GM23248 (cell line): Measurements from ENCODE around the gene FAM227B. TPM values are rescaled to one million over a fixed set of nuclear protein-coding genes. Genes with fewer than 3 reads are reported as not detected.
"Not testable (repeated sequence)": the region's sequence is repeated elsewhere in the genome, so short reads cannot be mapped to it uniquely, and the experiment has no call there.

ENCODE experiments used
- DNase-seq: peaks from one replicate; pipeline ENCODE4 v3.0.0-alpha.2; 2015
- H2AFZ ChIP-seq: fragments of 200-600 bp; sonication (generic); 2 replicates; pipeline ENCODE4 v1.6.1; 2016; ENCODE audit warnings: antibody characterized with exemption
- H3F3A ChIP-seq: fragments of 200-600 bp; sonication (generic); 2 replicates; pipeline ENCODE4 v1.6.1; 2016; ENCODE audit warnings: mild to moderate bottlenecking, antibody characterized with exemption, mixed run types; ENCODE audit not compliant: insufficient read depth
- H3K27ac ChIP-seq: fragments of 200-600 bp; sonication (generic); 2 replicates; pipeline ENCODE4 v1.5.1; 2016; ENCODE audit warnings: mild to moderate bottlenecking
- H3K27me3 ChIP-seq: fragments of 200-600 bp; sonication (generic); replicated peaks from 2 replicates; pipeline ENCODE4 v1.6.1; 2016; ENCODE audit warnings: mild to moderate bottlenecking; ENCODE audit not compliant: insufficient read depth
- H3K36me3 ChIP-seq: fragments of 200-600 bp; sonication (generic); 2 replicates; pipeline ENCODE4 v1.6.1; 2016; ENCODE audit warnings: low read depth, mild to moderate bottlenecking
- H3K4me1 ChIP-seq: fragments of 200-600 bp; sonication (generic); 2 replicates; pipeline ENCODE4 v1.6.1; 2016; ENCODE audit warnings: mild to moderate bottlenecking; ENCODE audit not compliant: insufficient read depth
- H3K4me2 ChIP-seq: fragments of 200-600 bp; sonication (generic); one replicate; pipeline ENCODE4 v1.6.1; 2016; ENCODE audit warnings: mild to moderate bottlenecking; ENCODE audit not compliant: unreplicated experiment
- H3K4me3 ChIP-seq: fragments of 200-600 bp; sonication (generic); 2 replicates; pipeline ENCODE4 v1.5.1; 2016; ENCODE audit warnings: mild to moderate bottlenecking
- H3K79me2 ChIP-seq: fragments of 200-600 bp; sonication (generic); 2 replicates; pipeline ENCODE4 v1.6.1; 2016; ENCODE audit warnings: mild to moderate bottlenecking; ENCODE audit not compliant: insufficient read depth
- H3K9ac ChIP-seq: fragments of 200-600 bp; sonication (generic); 2 replicates; pipeline ENCODE4 v1.6.1; 2016; ENCODE audit warnings: mild to moderate bottlenecking
- H3K9me2 ChIP-seq: fragments of 200-600 bp; sonication (generic); 2 replicates; pipeline ENCODE4 v1.6.1; 2016; ENCODE audit warnings: mixed run types, mild to moderate bottlenecking, moderate library complexity; ENCODE audit not compliant: insufficient read depth
- H3K9me3 ChIP-seq: fragments of 200-600 bp; sonication (generic); one replicate; pipeline ENCODE4 v1.6.1; 2017; ENCODE audit warnings: low read depth
- H4K20me1 ChIP-seq: fragments of 200-600 bp; sonication (generic); 2 replicates; pipeline ENCODE4 v1.6.0; 2016; ENCODE audit not compliant: insufficient read depth
- EZH2 ChIP-seq: fragments of 200-600 bp; sonication (generic); IDR thresholded peaks from 2 replicates; pipeline ENCODE4 v1.6.1; 2018; ENCODE audit warnings: antibody characterized with exemption, mild to moderate bottlenecking; ENCODE audit not compliant: insufficient read depth, poor library complexity, severe bottlenecking
- EZH2phosphoT487 ChIP-seq: fragments of 200-600 bp; sonication (generic); IDR thresholded peaks from 2 replicates; pipeline ENCODE4 v1.6.1; 2018; ENCODE audit warnings: antibody characterized with exemption, moderate library complexity, mild to moderate bottlenecking, low read depth; ENCODE audit not compliant: insufficient read depth
- WGBS, 2 experiments: methylation state at CpG; one replicate each; pipeline ENCODE4 v1.1.6; 2015 to 2017; ENCODE audit warnings: low lambda C conversion rate in 2 of 2, low coverage in 1 of 2; ENCODE audit errors: missing lambda C conversion rate in 2 of 2; 5-methylcytosine and 5-hydroxymethylcytosine counted together
- in situ Hi-C: fragments of 300-500 bp; cut with MboI; formaldehyde crosslinking; loops from 2 replicates; pipeline ENCODE4 v1.15.0; 2020
- polyA plus RNA-seq: library from polyadenylated mRNA; unstranded; fragments of >200 nt; fragmentation: Nextera tagmentation; extraction: Ambion mirVana; gene quantifications from 2 replicates; pipeline ENCODE4 v1.2.1, GENCODE V29; 2016
- total RNA-seq: library from RNA; depleted of rRNA; stranded (reverse); fragments of >200 nt; shearing (Covaris generic); gene quantifications from 2 replicates; pipeline ENCODE4 v1.2.3, GENCODE V29; 2014

FAM227B gene
- total and polyA plus RNA-seq, 2 experiments from 2014 or later = 4.4 to 10.0 TPM

- no peak overlapping the region for H2AFZ ChIP-seq
- H3K27me3 ChIP-seq = no peaks in the 10 kb centered on the region
- no peaks in the 10 kb centered on the region for H3K9me3 ChIP-seq
- H4K20me1 ChIP-seq = no peaks in the 10 kb centered on the region
- in situ Hi-C loops = no loop called here
- H3K9me2 ChIP-seq = no peaks in the 10 kb centered on the region
- peaks cover 91% of the 10 kb centered on the region for H3F3A ChIP-seq
- peaks cover 42% of the 10 kb centered on the region for H3K36me3 ChIP-seq
- H3K9ac ChIP-seq = no peak overlapping the region
- H3K79me2 ChIP-seq = peaks cover 95% of the 10 kb centered on the region
- H3K4me3 ChIP-seq = 0 out of 2 replicates have a peak overlapping the region, but pooled peaks have one; percentile 5
- 9 to 12% methylated on average over 1 of the region's 1 CpG for WGBS, 2 experiments
- peaks cover 50% of the 10 kb centered on the region for H3K4me1 ChIP-seq
- peak overlapping the region; percentile 28 for H3K4me2 ChIP-seq
- no peak for TF ChIP-seq EZH2
- no peak for TF ChIP-seq EZH2phosphoT487
- H3K27ac ChIP-seq = peak overlapping the region; percentile 40
- DNase-seq = peak; percentile 48
Measured at GRCh38 chr15:49473031-49473430, 147.6 kb downstream of the FAM227B start.

- peaks cover 95% of the 10 kb centered on the region for H3K79me2 ChIP-seq
- 92 to 97% methylated on average over 2 of the region's 2 CpGs for WGBS, 2 experiments
- H3K36me3 ChIP-seq = peaks cover 41% of the 10 kb centered on the region
- in situ Hi-C loops = no loop called here
- H3K27ac ChIP-seq = peak overlapping the region; percentile 40
- peaks cover 57% of the 10 kb centered on the region for H3K4me1 ChIP-seq
- TF ChIP-seq EZH2 = no peak
- no peak for TF ChIP-seq EZH2phosphoT487
- no peak overlapping the region for H3K4me3 ChIP-seq
- no peaks in the 10 kb centered on the region for H4K20me1 ChIP-seq
- H3K9me3 ChIP-seq = no peaks in the 10 kb centered on the region
- no peak for DNase-seq
- peak overlapping the region; percentile 9 for H3K4me2 ChIP-seq
- no peak overlapping the region for H2AFZ ChIP-seq
- H3F3A ChIP-seq = peaks cover 91% of the 10 kb centered on the region
- H3K27me3 ChIP-seq = no peaks in the 10 kb centered on the region
- no peak overlapping the region for H3K9ac ChIP-seq
- H3K9me2 ChIP-seq = no peaks in the 10 kb centered on the region
Measured at GRCh38 chr15:49472338-49472737, 148.3 kb downstream of the FAM227B start.

GRCh38 chr15:49471733-49472132 lies 148.9 kb downstream of the FAM227B start:
- peak overlapping the region; percentile 40 for H3K27ac ChIP-seq
- H3F3A ChIP-seq = peaks cover 91% of the 10 kb centered on the region
- no peak overlapping the region for H2AFZ ChIP-seq
- H3K9ac ChIP-seq = no peak overlapping the region
- H3K9me3 ChIP-seq = no peaks in the 10 kb centered on the region
- H3K4me1 ChIP-seq = peaks cover 63% of the 10 kb centered on the region
- H3K27me3 ChIP-seq = no peaks in the 10 kb centered on the region
- no peaks in the 10 kb centered on the region for H3K9me2 ChIP-seq
- H3K4me3 ChIP-seq = no peak overlapping the region
- H3K4me2 ChIP-seq = no peak overlapping the region
- 94 to 98% methylated on average over 4 of the region's 4 CpGs for WGBS, 2 experiments
- H4K20me1 ChIP-seq = no peaks in the 10 kb centered on the region
- in situ Hi-C loops = no loop called here
- TF ChIP-seq EZH2phosphoT487 = no peak
- no peak for TF ChIP-seq EZH2
- no peak for DNase-seq
- H3K36me3 ChIP-seq = peaks cover 38% of the 10 kb centered on the region
- H3K79me2 ChIP-seq = peaks cover 97% of the 10 kb centered on the region

GRCh38 chr15:49471248-49471647 lies 149.4 kb downstream of the FAM227B start:
- Histone ChIP-seq H3F3A (peaks cover 91% of the 10 kb centered on the region), H3K4me1 (peaks cover 68% of the 10 kb centered on the region), H3K27ac (peak overlapping the region; percentile 69), H3K36me3 (peaks cover 41% of the 10 kb centered on the region), H3K79me2 (peaks cover 97% of the 10 kb centered on the region)
- WGBS, 2 experiments = 85 to 91% methylated on average over 4 of the region's 4 CpGs
- H3K27me3 ChIP-seq, H2AFZ ChIP-seq, H3K9me2 ChIP-seq, DNase-seq, H4K20me1 ChIP-seq, in situ Hi-C loops, H3K4me2 ChIP-seq, H3K9me3 ChIP-seq, H3K4me3 ChIP-seq, H3K9ac ChIP-seq: not testable (repeated sequence)

GRCh38 chr15:49468481-49468839 lies 152.2 kb downstream of the FAM227B start:
- TF ChIP-seq EZH2phosphoT487 (no peak), EZH2 (no peak)
- H3K79me2 ChIP-seq = peaks cover 100% of the 10 kb centered on the region
- no peaks in the 10 kb centered on the region for H3K27me3 ChIP-seq
- H4K20me1 ChIP-seq = no peaks in the 10 kb centered on the region
- peaks cover 49% of the 10 kb centered on the region for H3K36me3 ChIP-seq
- no peak overlapping the region for H2AFZ ChIP-seq
- WGBS, 2 experiments = 3 to 5% methylated on average over 2 of the region's 2 CpGs
- peak overlapping the region; percentile 62 for H3K9ac ChIP-seq
- peak overlapping the region; percentile 63 for H3K4me3 ChIP-seq
- no peaks in the 10 kb centered on the region for H3K9me3 ChIP-seq
- DNase-seq = peak; percentile 82
- no peaks in the 10 kb centered on the region for H3K9me2 ChIP-seq
- H3F3A ChIP-seq = peaks cover 95% of the 10 kb centered on the region
- in situ Hi-C loops = no loop called here
- peak overlapping the region; percentile 69 for H3K27ac ChIP-seq
- peak overlapping the region; percentile 88 for H3K4me2 ChIP-seq
- H3K4me1 ChIP-seq = peaks cover 90% of the 10 kb centered on the region
